HG03095 (cell line): ENCODE measurements around the gene NCAPG2.

Experiments used
- ATAC-seq: cut with Tn5 transposase; IDR thresholded peaks from one replicate; pipeline ENCODE4 v1.9.1; 2021; ENCODE audit warnings: moderate library complexity; ENCODE audit not compliant: unreplicated experiment

NCAPG2 gene, protein sequence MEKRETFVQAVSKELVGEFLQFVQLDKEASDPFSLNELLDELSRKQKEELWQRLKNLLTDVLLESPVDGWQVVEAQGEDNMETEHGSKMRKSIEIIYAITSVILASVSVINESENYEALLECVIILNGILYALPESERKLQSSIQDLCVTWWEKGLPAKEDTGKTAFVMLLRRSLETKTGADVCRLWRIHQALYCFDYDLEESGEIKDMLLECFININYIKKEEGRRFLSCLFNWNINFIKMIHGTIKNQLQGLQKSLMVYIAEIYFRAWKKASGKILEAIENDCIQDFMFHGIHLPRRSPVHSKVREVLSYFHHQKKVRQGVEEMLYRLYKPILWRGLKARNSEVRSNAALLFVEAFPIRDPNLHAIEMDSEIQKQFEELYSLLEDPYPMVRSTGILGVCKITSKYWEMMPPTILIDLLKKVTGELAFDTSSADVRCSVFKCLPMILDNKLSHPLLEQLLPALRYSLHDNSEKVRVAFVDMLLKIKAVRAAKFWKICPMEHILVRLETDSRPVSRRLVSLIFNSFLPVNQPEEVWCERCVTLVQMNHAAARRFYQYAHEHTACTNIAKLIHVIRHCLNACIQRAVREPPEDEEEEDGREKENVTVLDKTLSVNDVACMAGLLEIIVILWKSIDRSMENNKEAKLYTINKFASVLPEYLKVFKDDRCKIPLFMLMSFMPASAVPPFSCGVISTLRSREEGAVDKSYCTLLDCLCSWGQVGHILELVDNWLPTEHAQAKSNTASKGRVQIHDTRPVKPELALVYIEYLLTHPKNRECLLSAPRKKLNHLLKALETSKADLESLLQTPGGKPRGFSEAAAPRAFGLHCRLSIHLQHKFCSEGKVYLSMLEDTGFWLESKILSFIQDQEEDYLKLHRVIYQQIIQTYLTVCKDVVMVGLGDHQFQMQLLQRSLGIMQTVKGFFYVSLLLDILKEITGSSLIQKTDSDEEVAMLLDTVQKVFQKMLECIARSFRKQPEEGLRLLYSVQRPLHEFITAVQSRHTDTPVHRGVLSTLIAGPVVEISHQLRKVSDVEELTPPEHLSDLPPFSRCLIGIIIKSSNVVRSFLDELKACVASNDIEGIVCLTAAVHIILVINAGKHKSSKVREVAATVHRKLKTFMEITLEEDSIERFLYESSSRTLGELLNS

DNA sequence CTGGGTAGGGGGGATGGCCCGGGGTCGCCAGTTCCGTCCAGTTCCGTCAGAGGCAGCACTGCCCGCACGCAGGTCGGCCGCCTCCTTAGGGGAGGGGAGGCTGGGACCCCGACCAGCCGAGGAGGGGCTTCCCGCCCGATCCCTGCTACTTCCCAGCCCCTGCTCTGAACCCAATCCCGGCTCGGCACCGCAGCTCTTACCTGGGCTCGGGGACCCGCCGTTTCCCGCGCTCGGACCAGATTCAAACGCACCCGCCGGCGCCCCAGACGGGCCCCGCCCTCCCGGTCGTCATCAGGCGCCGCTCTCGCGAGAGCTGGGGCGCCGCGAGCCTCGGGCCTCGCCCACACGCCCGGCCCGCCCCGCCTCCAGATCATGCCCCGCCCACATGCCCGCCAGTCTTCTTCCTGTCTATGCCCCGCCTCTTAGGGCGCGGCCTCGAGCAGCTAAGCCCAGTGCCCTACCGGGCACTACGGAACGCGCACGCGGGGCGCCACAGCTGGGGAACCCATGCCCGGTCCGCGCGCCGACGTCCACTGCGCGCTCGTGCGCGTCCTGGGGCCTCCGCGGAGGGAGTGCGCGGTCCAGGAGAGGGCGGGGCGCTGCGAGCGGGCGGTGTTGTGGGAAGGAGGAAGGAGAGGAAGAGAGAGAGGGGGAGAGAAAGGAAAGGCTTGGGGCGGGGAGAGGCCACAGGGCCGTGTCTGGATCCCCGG, at the start of gene NCAPG2:
TSS of gene NCAPG2 (minus strand) at position 281 of the 710 bp plus-strand sequence. CDS start 2,905 bp downstream, outside the sequence.
- ATAC-seq, result peak; percentile 97

DNA sequence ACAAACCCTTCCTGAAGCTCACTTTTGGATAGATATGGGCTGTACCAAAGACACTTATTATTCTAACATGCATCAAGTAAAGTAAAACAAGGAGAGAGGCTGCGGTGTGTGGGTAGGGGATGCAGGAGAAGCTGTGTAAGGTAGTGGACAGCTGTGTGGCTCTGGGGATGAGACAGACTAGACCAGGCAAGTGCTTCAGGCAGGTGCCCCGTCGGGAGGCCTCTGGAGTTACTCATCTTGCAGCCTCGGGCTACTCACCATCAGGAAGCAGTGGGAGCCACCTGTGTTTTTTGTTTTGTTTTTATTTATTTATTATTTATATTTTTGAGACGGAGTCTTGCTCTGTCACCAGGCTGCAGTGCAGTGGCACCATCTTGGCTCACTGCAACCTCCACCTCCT, 49.3 kb upstream of the NCAPG2 start:
- no peak for ATAC-seq

DNA sequence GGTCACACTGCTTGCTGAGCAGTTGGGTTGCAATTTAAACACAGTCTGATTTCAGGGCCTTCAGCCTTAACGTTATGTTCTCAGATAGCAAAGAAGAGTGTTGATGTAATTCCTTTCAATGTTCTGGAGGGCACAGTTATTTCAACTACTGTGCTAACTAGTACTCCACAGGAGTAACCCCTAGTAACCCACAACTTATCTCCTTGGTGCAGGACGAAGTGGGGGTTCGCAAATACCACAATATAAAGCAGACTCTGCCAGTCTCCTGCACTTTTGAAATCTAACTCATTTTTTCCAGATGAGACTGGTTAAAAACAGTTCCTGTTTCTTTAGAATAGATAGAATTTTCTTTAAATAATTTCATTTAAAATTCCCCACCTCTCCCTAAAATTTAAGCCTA, 47.1 kb upstream of the NCAPG2 start:
- ATAC-seq, result no peak

DNA sequence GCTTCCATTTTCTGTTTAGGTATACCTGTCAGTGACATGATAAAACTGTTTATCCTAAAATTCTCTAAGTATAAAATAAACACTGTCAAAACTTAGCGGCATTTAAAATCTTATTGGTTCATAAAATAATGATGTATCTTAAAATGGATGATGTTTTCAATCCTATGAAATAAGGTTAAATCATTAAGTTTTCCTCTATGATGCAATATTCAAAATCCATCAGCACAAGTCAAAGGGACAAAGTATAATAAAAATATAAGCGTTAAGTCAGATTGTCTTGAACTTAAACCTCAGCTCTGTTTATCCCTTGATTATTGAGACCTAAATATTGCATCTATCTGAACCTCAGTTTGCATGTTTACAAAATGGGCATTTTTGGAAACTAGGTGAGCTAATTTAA, 46.6 kb upstream of the NCAPG2 start:
- ATAC-seq, result no peak

DNA sequence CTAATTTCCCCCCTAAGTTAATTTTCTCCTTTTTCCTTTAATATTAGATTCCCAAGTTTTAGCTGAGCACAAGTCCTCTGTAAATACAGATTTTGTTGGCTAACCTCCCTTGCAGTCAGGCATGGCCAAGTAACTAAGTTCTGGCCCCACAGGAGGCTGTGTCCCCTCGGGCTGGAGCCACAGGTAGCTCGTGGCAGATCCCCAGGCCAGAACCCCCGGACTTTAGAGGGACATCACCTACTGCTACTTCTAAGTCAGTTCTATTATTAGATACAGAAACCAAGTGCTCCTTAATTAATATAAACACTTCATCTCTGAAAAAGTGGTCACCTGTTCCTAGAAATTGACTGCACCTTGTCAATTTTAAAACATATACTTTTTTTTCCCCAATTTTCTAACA, 46.1 kb upstream of the NCAPG2 start:
- no peak for ATAC-seq

DNA sequence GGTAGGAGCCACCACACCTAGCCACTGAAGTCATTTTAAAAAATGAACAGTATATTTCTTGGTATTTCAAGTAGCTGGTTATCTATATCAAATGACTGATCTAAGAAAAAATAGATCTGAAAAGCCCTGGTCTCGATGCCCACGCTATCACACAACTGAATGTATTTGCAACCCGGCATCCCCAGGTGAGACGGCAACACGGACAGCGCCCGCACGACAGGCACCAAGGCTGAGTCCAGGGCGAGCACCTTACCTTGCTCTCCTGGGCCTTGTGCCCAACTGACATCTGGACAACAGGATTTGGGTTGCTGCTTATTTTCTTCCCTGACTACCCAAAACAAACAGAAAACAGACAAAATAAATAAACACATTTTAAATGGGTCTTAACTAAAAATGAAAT, 44.8 kb upstream of the NCAPG2 start:
- ATAC-seq, result no peak

DNA sequence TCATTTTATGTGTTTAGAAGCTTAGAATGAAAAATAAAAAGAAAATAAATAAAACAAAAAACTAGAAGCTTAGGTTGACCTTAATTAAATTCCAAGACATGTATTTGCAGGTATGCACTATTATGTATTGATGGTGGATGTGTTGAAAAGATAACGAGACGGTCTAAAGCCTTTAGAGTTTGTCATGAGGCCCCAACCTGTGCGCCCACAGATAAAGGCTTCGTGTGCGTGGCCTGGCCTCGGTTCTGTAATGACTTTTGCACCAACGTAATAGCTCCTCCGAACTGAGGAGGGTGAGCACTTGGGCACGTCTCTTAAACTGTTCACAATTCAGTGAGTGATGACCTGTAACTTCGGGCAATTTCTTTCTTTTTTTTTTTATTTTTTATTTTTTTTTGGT, 43.7 kb upstream of the NCAPG2 start:
- ATAC-seq, result no peak

DNA sequence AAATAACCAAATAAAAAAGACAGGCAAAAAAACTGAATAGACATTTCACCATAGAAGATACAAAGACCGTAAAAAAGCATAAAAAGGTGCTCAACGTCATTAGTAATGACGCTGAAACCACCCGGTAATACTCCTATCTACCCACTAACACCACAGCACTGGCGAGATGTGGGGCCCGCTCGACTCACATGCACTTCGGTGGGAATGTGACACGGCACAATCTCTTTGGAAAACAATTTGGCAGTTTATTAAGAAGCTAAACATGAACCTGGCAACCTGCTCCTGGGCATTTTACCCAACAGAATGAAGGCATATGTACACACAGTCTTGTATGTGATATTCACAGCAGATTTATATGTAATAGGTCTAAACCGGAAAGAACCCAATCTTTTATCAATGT, 42.8 kb upstream of the NCAPG2 start:
- no peak for ATAC-seq

DNA sequence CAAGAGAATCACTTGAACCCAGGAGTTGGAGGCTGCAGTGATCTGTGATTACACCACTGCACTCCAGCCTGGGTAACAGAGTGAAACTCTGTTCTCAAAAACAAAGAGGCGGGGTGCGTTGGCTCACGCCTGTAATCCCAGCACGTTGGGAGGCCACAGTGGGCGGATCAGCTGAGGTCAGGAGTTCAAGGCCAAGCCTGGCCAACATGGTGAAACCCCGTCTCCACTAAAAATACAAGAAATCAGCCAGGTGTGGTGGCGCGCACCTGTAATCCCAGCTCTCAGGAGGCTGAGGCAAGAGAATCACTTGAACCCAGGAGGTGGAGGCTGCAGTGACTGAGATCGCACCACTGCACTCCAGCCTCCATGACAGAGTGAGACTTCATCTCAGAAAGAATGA, 42.4 kb upstream of the NCAPG2 start:
- no peak for ATAC-seq

DNA sequence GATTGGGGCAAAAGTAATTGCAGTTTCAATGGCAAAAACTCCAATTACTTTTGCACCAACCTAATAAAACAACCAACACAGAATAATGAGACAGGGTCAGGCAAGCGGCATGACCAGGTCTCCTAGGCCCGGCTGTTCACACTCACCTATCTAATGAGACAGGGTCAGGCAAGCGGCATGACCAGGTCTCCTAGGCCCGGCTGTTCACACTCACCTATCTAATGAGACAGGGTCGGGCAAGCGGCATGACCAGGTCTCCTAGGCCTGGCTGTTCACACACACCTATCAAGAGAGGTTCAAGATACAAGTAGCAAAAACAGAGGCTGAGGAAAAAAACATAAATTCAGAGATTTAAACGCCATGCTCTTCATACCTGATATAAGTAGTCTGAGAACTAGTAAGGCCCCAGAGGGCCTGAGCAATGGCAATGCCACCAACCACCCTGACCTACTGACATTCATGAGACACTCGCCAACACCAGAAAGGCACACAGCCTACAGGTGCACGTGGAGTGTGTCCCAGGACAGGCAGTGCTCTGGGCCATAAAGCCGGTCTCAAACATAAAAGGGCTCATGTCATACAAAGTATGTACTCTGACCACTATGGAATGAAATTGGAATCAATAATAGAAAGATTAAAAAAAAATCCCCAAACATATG, 40.6 kb upstream of the NCAPG2 start:
- no peak for ATAC-seq

DNA sequence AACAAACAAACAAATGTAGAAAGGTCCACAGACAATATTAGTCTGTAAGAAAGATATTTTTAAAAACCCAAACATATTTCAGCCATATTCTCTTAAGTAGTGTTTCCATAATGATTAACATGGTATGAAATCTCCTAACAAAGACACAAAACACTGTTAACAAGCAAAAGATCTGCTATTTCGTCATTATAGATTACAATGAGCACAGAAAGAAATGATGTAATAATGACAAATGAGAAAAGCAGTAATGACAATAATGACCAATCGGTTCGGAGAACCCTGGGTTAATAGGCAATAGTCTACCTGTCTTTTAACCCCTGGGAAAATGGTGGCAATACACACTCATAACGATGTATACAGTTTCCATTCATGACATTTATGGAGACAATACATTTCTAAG, 39.5 kb upstream of the NCAPG2 start:
- no peak for ATAC-seq

DNA sequence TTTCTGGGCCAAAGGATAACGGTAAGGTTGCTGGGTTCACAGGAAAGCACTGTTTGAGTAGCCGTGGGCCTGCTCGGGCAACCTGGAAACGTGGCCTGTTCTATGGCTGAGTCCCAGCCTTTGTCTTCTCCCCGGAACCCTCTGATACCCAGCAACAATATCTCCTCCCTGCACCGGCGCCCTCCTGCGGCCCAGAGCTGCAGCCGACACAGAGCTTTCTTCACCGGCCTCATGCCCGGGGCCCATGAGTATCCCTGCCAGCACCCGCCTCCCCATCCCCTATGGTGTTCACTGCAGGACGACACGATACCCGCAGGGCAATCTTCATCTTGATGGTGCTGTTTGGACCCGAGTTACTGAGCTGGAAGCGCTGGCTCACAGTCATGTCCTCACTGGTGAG, 38.6 kb upstream of the NCAPG2 start:
- ATAC-seq, result no peak

DNA sequence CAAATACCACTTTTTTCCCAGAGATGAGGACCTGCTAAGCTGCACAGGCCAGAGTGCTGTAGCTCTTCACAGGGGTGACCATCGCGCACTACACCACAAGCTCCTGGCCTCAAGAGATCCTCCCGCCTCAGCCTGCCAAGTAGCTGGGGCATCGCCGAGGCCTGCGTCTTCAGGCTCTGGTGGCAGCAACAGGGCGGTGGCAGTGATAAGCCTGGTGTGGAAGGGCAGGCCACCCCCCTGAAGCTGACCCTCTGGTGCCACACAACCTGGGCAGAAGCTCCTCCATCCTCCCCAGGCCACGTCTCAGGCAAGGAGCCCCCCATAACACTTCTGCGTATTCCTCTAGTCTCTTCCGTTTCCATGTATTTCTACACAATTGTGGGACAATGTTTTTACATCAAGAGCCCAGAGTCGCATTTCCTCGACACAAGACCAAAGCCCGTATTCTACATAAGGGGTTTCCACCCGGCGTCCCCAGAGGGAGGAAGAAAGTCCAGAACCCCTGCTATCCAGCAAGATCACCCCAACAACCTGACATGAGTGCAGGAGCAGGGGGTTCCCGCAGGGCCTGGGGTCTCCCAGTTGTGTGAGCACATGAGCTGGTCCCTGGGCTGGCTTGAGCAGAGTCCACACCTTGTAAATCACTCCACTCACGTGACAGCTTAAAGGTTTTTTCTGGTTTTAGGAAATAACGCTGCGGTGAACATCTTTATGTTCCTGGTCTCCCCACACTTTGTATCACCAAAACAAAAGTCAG, 37.6 kb upstream of the NCAPG2 start:
- no peak for ATAC-seq

DNA sequence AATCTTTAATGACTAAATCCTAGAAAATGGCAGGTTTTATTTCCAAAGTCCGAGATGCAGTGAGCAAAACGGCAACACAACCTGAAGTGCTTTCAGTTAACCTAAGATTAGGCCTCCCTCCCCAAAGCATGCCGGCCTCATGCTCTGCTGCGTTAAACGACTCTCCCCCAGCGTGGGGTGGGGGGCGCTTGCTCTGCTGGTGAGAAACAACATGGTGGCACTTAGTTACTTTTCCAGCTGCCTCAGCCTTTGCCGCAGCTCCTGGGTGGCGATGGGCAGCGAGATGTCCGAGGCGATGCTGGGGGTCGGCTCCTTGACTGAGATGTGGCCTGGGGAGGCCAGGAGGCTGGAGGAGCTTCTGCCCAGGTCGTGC, 36.7 kb upstream of the NCAPG2 start:
- ATAC-seq, result no peak

DNA sequence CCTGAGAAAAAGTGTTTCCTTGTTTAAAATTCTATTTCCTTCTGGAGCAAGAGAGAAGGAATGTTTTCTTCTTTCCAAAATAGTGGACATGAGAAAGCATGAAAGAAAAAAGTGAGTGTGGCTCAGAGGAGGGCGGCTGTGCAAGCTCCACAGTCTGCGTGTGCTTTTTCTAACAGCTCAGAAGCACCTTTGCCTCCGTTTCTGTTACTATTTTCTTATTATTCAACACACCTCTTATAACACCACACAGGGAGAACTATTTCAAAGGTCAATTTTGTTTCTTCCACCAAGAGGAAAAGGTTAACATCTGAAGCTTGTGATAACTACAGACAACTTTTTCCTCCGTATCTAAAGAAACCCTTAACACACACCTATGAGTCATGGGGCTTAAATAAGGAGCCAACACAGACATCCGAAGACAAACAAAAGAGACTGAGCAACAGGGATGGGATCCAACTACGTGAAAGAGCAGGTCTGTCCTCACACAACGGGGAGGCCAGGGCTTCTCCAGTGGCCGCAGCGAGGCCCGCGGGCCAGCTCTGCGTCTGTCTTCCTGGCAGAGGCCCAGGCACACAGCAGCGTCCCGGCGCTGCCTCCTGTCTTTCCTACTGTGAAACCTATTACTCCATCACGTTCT, 36.2 kb upstream of the NCAPG2 start:
- ATAC-seq, result no peak

DNA sequence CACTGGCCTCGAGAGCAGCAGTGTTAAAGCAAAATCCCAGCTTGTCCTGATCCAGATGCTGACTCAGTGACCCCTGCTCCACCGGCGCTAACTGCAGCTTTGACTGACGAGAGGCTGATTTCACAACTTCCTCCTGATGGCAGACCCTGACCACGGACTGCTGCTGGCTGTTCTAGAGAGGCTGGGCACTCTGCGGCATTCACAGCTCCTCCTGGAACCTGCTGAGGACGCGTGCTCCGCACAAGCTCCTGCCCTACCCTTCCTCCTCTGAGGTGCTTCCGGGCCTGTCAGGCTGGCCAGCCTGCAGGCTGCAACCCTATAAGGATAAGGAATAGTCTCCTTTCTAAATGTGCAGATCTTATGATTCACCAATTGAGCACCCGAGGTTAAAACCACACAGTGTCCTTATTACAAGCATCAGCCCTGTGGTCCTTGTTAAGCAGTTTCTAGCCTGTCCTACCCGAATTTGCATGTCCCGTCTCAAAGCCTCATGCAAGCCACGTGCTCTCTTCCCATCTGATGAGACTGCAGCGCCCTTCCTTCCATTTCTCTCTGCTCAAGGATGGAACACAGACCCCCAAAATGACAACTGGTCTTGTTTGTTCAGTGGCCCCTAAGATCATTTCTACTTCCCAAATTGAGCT, 35.5 kb upstream of the NCAPG2 start:
- no peak for ATAC-seq

DNA sequence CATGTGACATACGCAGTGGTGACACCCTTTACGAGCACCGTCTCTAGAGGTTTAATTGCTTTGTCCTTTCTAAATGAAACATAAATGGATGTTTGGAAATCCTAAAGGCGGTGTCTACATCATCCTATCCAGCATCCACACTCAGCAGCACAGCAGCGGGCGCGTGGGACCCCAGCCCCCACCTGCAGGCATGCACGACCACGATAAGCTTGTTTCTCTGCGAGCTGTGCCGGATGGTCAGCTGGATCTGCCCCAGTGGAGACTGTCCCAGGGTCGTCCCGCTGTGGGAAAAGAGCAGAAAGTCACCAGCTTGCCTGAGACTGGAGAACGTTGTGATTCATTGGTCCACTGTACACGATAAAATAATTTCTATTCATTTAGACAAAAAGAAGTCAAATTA, 34.2 kb upstream of the NCAPG2 start:
- ATAC-seq, result no peak

DNA sequence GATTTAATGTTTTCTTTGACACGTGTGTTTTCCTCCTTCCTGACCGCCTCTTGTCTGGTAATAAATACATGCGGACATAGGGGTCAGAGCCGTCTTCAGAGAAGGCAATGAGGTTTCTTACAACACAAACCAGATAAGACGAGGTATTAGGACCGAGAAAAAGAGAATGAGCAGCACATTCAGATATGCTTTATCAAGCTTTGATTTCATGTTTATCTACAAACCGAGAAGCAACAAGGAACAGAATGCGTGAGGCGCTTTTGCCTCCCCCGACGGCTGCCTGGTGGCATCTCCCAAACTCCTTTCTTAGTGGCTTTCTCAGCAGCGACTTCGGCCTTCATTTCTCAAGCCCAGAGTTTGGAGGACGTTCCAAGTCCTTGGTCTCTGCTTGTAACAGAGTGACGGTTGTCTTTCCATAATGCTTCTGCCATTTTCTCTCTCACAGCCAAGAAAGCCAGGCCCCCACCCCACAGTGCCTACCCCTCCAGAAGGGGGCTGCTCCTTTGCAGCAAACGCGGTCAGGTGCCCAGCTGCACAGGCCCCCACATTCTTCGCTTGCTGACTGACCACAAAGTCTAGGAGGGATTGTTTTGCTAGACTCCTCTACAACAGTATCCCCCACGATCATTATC, 32.6 kb upstream of the NCAPG2 start:
- no peak for ATAC-seq
